CD4-positive, alpha-beta T cell treated with Interleukin-15 for 4 hours (primary cell): Measurements from ENCODE around the gene HMGA1.

Experiments
- DNase-seq: peaks from one replicate; pipeline ENCODE4 v3.0.0-alpha.2; 2020; ENCODE audit warnings: low spot score

HMGA1 gene

DNA sequence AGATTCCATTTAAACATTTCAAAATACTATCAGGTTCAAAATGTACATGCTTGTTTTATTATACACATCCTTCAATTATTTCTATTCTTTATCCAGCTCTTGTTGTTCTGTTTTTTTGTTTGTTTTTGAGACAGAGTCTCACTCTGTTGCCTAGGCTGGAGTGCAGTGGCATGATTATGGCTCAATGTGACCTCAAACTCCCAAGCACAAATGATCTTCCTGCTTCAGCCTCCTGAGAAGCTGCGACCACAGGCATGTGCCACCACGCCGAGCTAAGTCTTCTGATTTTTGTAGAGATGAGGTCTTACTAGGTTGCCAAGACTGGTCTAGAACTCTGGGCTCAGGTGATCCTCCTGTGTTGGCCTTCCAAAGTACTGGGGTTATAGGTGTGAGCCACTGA is 56.3 kb downstream of the HMGA1 start:
- DNase-seq = no peak

- no peak for DNase-seq
Measured at GRCh38 chr6:34295721-34296120, 59.0 kb downstream of the HMGA1 start.
